ENCODE results near the gene RBM22.
"Not testable (repeated sequence)": the region's sequence is repeated elsewhere in the genome, so short reads cannot be mapped to it uniquely, and the experiment has no call there.

Gene RBM22

DNA sequence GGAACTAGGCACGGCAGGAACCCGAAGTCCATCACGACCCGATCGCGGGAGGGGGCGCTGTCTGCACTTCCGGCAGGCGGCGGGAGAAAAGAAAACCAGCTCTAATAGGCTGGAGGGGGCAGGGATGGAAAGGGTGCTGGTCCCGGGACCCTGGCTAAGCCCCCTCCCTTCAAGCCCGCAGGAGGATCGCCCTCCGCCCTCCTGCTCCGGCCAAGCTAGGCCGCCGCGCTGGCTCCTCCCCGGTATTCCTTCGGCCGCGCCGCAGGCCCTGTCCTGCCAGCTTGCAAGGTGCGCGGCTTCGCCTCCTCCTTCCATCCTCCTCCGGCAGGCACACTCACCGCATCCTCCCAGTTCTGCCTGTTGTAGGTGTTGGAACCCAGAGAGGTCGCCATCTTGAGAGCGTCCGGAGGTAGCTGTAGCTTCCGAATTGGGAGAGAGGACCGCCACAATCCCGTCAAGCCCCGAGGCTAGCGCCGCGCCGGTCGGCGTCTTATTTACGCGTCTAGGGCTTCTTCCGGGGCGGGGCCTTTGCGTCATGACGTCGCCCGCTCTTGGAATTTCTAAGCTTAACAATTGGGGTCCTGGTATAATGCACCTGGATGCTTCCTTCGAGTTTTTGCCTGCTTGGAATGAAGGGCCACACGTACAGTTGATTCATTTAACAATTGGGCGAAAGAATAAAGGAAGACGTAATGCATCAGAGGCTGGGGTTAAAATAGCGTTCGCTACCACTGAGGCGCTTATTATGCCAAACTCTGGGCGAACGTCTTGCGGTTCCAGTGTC is at the start of gene RBM22:
Gene RBM22 (minus strand): TSS at position 469 of the 784 bp plus-strand sequence. CDS start 77 bp downstream, at position 392.
- peak; percentile 84 for DNase-seq (ENCODE audit: low spot score)

DNA sequence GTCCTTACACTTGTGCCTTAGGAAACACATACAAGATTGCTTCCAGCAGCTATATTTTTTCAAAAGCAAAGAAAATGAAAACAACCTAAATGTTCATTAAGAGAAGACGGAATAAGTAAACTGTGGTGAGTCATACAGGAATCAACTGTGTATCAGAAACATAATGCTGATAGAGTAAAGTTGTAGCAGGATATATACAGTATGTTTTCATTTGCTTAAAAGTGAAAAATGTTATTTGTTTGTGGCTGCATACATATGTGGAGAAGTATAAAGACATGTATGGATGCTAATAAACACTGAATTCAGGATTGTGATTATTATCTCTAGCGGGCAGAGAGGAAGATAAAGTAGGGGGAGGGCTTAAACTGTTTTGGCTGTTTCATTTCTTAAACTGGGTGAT is 49.6 kb upstream of the RBM22 start:
- no peak for DNase-seq (ENCODE audit: low spot score)

DNA sequence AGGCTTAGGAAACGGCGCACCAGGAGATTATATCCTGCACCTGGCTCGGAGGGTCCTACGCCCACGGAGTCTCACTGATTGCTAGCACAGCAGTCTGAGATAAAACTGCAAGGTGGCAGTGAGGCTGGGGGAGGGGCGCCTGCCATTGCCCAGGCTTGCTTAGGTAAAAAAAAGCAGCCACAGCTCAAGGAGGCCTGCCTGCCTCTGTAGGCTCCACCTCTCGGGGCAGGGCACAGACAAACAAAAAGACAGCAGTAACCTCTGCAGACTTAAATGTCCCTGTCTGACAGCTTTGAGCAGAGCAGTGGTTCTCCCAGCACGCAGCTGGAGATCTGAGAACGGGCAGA is 42.3 kb upstream of the RBM22 start:
- DNase-seq (ENCODE audit: low spot score) = not testable (repeated sequence)

DNA sequence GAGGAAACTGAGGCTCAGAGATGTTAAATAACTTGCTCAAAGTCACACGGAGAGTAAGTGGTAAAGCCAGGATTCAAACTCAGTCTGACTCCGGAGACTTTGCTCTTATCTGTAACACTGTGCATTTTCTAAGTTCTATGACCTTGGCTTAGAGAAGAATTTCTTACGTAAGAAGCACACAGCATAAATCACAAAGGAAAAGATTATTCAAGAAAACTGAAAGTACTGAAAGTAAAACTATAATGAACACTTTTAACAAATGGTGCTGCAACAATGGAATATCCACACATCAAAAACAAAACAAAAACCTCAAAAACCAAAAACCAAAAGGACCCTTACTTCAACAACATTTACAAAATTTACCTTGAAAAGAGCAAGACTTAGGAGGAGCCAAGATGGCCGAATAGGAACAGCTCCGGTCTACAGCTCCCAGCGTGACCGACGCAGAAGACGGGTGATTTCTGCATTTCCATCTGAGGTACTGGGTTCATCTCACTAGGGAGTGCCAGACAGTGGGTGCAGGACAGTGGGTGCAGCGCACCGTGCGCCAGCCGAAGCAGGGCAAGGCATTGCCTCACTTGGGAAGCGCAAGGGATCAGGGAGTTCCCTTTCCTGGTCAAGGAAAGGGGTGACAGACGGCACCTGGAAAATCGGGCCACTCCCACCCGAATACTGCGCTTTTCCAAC is 41.7 kb upstream of the RBM22 start:
- not testable (repeated sequence) for DNase-seq (ENCODE audit: low spot score)

DNA sequence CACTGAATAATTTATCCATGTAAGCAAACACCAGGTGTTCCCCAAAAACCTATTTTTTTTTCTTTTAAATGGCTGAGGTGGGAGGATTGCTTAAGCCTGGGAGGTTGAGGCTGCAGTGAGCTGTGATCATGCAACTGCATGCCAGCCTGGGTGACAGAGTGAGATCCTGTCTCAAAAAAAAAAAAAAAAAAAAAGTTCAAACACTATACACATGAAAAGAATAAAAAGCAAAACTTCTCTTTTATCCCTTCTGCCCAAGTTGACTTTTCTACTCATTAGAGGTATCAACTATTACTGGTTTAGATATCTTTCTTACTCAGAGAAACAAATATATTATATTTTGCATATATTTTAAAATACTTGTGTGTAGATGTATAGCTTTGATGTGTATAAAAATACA is 40.1 kb upstream of the RBM22 start:
- no peak for DNase-seq (ENCODE audit: low spot score)

DNA sequence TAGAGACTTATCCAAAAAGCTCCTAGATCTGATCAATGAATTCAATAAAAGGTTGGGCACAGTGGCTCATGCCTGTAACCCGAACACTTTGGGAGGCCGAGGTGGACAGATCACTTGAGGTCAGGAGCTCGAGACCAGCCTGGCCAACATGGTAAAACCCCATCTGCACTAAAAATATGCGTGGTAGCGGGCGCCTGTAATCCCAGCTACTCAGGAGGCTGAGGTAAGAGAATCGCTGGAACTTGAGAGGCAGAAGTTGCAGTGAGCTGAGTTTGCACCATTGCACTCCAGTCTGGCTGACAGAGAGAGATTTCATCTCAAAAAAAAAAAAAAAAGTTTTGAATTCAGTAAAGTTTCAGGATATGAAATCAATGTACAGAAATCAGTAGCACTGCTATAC is 38.0 kb upstream of the RBM22 start:
- DNase-seq (ENCODE audit: low spot score) = no peak

DNA sequence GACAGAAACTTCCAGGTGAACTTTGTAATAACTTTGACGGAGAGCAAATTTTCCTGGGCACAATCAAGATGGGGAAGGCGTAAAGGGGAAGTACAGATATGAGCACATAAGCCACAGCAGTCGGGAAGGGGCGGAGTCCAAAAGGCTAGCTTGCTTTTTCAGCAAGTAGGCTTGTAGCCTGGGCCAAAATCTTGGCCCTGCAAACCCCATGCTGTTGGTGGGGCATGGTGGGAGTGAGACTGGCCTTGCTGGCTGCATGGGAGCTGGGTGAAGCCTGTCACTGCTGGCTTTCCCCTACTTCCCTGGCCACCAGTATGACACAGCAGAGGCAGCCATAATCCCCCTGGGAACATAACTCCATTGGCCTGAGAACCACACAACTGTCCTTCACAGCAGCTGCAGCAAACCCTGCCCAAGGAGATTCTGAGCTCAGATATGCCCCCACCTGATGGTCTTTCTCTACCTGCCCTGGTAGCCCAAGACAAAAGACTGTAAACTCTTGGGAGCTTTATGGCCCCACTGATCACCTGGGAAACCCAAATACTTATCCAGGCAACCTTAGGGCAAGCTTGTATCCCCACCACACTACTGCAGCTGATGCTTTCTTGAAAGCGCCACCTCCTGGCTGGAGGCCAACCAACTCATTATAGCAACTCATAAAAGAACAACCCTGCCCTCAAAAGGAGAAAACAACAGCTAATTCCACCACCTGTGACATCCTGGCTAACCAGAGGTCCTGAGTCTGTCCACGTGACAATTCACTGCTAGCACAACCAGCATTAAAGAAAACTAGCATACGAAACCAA is 33.9 kb upstream of the RBM22 start:
- peak; percentile 13 for DNase-seq (ENCODE audit: low spot score)

DNA sequence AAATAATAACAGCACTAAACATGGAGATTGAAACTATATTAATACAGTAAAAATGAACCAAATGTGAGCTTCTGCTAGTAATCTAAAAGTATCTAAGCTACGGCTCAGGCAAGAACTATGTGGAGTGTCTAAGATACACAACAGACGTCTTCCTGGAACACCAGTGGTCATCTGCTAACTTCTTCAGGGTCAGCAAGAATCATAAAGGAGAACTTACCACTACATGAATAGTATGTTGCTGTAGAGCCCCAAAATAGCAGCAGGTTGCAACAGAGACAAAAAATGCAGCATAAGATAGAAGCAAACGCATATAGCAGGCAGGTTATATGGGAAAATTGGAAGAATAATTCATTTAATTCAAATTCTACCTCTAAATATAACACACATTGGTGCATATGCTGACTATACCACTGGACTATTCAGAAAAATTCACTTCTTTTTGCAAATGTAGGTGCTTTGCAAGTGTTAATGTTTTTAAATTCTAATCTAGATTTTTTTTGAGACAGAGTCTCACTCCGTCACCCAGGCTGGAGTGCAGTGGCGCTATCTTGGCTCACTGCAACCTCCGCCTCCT is 30.9 kb upstream of the RBM22 start:
- DNase-seq (ENCODE audit: low spot score) = no peak

DNA sequence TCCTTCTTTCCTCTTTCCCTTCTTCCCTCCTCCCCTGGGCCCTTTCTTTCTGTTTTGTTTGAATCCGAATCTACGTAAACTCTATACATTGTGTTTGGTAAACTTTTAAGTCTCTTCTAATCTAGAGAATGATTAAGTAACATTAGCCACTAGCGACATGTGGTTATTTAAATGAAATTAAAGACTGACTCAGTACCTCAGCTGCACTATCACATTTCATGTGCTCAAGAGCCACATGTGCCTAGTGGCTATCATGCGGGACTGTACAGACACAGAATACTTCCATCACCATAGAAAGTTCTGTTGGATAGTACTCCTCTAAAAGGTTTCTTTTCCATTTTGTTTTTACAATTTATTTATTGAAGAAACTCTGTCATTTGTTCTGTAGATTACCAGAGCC is 29.0 kb upstream of the RBM22 start:
- no peak for DNase-seq (ENCODE audit: low spot score)

DNA sequence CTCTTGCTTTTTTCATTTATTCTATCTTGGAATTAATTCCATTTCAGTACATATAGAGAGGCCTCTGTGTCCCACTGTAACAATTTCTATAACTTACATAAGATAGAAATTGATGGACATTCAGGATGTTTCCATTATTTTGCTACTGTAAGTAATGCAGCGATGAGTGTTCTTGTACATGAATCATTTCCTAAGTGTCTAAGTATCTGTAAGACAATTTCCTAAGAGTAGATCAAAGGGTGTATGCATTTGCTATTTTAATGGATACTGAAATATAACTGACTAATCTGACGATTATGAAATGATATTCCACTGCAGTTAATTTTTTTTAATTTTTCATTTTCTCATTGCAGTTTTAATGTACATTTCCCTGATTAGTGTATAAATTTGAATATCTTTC is 23.0 kb upstream of the RBM22 start:
- no peak for DNase-seq (ENCODE audit: low spot score)

DNA sequence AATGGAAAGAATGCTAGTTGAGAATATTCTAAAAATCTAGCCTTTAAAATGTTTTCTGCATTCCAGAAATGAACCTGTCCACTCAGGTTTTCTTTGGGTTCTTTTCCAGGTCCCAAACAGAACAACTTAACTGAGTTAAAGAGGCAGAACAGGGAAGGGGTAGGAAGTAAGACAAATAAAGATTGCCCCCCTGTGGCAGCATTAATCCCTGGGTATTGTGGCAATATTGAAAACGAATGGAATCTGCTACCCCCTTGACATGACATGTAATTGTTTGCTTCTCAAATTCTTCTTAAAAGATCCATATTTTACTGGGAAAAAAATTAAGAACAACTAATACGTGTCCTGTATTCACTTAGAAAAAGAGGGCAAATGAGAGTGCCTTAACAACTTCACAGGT is 9.3 kb upstream of the RBM22 start:
- no peak for DNase-seq (ENCODE audit: low spot score)

DNA sequence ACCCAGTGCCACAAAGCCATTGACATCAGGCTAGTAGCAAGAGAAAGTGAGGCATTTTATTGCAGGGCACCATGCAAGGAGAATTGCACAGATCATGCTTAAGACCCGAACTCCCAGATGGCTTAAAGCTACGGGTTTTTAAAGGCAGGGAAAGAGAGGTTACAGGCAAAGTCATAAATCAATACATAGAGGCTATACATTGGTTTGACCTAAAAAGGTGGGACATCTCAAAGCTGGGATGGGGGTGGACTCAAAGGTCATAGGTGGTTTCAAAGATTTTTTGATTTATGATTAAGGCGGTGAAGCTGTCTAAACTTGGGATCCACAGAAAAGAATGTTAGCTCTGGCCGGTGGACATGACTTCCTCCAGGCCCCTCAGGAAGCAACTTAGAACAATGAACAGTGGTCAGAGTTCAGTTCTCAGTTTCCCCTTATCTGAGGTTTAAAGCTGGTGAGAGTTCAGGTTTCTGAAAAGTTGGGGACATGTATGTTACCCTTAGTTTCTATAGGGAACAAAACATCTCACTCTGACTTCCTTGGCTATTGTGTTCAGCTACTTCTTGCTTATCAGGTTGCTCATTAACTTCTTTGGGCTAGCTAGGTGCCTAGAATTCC is 6.0 kb upstream of the RBM22 start:
- no peak for DNase-seq (ENCODE audit: low spot score)

DNA sequence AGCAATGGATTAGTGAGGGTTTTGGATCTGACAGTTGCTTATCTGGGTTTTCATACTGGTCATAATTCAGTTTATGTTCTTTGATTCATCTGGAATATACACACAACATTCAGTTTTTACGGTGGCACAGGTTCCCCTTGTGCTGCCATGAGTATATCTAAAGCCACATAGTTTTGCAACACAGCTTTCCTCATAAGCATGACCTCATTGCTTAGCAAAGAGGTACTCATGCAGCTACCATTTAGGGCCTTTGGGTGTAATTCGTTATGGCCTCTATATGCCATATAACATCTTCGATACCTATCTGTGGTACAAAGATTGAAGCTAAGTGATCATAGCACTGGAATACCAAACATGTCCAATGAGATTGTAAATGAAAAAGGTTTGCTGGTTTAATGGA is 2.9 kb upstream of the RBM22 start:
- DNase-seq (ENCODE audit: low spot score) = no peak

DNA sequence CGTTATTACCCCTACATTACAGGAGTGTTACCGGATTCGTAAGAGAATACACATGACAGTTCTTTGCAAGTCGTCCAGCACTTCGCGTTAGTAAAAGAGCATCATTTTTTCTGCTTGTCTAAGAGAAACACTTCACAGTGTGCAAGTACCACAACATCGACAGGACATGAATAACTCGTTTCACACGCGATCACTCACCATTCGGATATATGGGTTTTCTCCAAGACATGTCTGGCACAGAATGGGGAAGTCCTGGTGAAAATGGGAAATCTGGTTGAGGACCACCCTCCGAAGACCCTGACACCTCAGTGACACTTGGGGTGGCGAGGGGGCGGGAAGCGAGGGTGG is 642 bp downstream of the RBM22 start:
- DNase-seq (ENCODE audit: low spot score) = no peak

DNA sequence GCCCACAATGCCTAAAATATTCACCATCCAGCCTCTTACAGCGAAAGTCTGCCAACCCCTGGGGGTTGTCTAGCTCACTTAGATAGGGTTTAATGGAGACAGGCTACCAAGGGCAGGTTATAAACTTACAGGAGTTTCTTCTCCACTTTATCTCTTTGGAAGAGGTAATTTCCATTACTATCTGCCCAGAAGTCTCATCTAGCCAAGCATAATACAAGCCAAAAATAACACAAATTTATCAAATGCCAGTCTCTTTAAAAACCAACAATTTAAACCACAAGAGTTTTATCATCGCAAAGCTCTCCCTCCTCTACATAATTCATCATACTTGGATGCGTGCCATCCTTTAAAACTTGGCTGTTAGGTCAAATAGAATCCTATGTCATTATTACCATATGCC is 6.2 kb downstream of the RBM22 start:
- no peak for DNase-seq (ENCODE audit: low spot score)

DNA sequence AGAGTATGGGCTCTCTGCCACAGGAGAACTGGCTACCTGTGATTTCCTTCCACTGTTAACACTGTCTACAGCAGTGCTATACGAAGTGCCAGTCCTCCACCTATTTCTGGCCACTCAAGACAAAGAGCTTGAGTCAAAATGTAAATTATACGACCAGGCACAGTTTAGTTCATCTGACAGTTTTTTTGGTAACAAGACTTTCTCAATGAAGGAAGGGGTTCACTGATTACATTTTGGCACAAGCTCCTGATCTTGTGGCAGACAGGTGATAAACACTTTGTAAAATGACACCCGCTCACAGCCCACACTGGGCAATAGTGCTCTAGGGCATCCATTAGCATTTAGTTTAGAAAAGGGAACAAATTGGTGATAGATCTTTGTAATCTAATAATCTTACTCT is 8.6 kb downstream of the RBM22 start:
- DNase-seq (ENCODE audit: low spot score) = no peak

DNA sequence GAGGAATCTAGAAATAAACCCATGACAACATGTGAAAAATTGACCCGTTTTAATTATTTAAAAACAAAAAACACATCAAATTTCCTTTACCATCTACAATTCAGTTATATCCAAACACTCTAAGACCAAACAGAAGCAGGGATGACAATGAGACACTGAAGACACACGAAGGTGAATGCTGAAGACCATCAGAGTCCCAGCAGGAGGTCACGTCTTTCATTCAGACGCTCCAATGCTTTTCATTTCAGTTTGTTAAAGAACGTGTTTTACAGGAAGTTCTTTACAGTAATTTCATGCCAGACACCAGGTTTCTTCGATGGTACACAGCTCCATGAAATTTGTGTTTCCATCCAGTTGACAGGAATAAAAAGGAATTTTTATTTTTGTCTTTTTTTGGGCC is 10.1 kb downstream of the RBM22 start:
- DNase-seq (ENCODE audit: low spot score) = no peak

DNA sequence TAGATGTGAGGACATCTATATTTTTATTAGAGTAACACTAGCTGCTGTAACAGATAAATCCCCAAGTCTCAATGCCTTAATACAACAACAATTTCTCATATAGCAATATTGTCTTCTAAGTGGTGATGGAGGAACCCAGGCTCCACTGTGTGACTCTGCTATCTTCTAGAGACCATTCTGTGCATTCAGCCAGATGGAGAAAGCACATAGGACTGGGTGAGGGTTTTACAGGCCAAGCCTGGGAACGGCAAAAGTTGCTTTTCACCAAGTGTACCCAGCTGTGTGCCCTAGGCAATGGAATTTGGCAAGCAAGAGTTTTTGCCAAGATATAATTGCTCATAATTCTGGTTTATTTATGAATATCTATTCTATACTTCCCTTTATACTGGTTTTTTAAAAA is 11.7 kb downstream of the RBM22 start:
- DNase-seq (ENCODE audit: low spot score) = no peak

DNA sequence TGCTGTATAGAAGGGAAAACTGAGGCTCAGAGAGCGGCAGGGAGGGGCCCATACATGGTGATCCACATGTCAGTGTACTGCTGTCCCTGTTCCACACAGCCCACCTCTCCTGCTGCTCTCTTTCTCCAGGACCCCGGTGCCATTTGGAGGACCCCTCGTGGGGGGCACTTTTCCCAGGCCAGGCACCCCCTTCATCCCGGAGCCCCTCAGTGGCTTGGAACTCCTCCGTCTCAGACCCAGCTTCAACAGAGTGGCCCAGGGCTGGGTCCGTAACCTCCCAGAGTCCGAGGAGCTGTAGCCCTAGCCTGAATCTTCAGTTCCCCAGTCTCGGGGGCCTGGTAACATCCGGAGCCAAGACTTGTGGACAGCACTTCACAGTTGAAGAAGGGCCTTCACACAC is 24.3 kb downstream of the RBM22 start:
- DNase-seq (ENCODE audit: low spot score) = no peak

DNA sequence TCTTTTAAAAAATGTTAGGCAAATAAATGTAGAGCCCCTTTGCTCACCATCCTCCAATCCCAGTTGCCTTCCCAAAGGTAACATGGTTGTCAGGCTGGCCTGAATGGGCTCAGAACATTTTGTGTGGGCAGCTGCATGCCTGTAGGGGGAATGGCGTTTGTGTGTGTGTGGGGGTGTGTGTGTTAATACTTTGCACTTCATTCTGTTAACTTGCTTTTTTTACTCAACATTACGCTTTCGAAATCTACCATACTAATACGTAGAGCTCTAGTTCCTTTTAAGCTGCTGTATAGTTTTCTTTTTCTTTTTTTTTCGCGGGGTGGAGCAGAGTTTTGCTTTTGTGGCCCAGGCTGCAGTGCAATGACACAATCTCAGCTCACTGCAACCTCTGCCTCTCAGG is 25.8 kb downstream of the RBM22 start:
- no peak for DNase-seq (ENCODE audit: low spot score)

DNA sequence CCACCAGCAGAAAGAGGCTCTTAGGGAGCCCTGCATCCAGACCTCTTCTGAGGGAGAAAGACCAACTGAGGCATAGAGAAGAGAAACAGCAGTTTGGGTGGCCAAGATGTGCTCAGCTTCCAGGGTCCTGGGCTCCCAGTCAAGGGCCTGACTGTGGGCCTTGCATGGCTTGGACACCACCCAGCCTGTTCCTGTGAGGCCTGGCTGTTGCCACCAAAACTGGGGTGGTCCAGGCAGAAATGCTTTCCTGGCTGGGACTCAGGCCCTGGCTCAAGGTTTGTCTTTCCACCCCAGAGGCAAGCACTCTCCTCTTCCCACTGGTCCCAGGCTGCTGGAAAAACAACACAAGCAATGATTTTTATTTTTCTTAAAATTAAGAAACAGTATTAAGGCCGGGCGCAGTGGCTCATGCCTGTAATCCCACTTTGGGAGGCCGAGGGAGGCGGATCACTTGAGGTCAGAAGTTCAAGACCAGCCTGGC is 26.5 kb downstream of the RBM22 start:
- no peak for DNase-seq (ENCODE audit: low spot score)

DNA sequence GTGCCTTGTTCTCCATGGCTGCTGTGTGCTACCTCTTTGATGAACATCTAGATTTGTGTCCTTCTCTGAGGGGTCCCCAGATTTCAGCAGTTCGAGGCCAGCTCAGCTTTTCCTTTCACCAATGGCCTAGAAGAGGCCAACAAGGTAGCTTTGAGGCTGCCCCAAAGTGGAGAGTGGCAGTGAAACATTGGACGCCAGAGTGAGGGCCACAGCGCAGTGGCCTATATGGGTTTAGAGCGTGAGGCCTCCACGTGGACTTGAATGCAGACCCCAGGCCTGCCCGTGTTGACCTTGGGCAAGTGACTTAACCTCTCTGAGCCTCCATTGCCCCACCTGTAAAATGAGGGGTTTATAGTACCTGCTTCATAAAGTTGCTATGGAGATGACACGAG is 28.0 kb downstream of the RBM22 start:
- no peak for DNase-seq (ENCODE audit: low spot score)
